Endothelial cell of umbilical vein (primary cell): ENCODE measurements around the gene DDRGK1. TPM values are rescaled to one million over a fixed set of nuclear protein-coding genes. Genes with fewer than 3 reads are reported as not detected.

Source experiments
- BruUV-seq: library from RNA; stranded (reverse); fragments of 400-500 nt; replicated peaks from 2 replicates; lab custom pipeline; 2021; lab: Mats Ljungman, UMichigan
- CTCF ChIA-PET: fragments of 300-600, 350-600 bp; sonication (Branson Sonifier 250); formaldehyde crosslinking; loops from one replicate; lab custom pipeline; 2021; ENCODE audit warnings: antibody characterized with exemption, inconsistent platforms; lab: Charles Lee
- POLR2A ChIA-PET: fragments of 300-600, 350-600 bp; sonication (Branson Sonifier 250); formaldehyde crosslinking; loops from one replicate; lab custom pipeline; 2021; ENCODE audit warnings: antibody characterized with exemption, inconsistent platforms; lab: Charles Lee
- DNase-seq: peaks from one replicate; pipeline ENCODE4 v3.0.0-alpha.2; 2011; ENCODE audit warnings: low read depth, low spot score
- FAIRE-seq: peaks from 2 replicates; lab custom pipeline; 2011; peaks lifted over from hg19 to GRCh38; lab: Jason Lieb, UNC
- H2AFZ ChIP-seq: 2 replicates; pipeline ENCODE4 v1.6.0; 2012; ENCODE audit warnings: low read depth, low read length, control low read depth, inconsistent platforms
- H3K27ac ChIP-seq: 2 replicates; pipeline ENCODE4 v1.5.1; 2011; ENCODE audit warnings: low read depth, mild to moderate bottlenecking, control low read depth, low read length, moderate library complexity; ENCODE audit not compliant: insufficient read depth
- H3K27me3 ChIP-seq, 2 experiments: 2 replicates each; pipeline versions ENCODE4 v1.6.0 to v1.6.1; 2011; ENCODE audit warnings: low read length in 2 of 2, mixed read lengths in 1 of 2; ENCODE audit not compliant: control insufficient read depth in 2 of 2, insufficient read depth in 2 of 2
- H3K36me3 ChIP-seq, 2 experiments: 2 replicates in 1 of 2; 3 replicates in 1 of 2; pipeline ENCODE4 v1.5.1; 2011; ENCODE audit warnings: low read length in 2 of 2, mild to moderate bottlenecking in 1 of 2, moderate library complexity in 1 of 2; ENCODE audit not compliant: control insufficient read depth in 2 of 2, insufficient read depth in 2 of 2; ENCODE audit errors: extremely low read depth in 1 of 2
- H3K4me1 ChIP-seq: 3 replicates; pipeline ENCODE4 v1.5.1; 2011; ENCODE audit warnings: mild to moderate bottlenecking, low read length; ENCODE audit not compliant: control insufficient read depth, insufficient read depth; ENCODE audit errors: extremely low read depth
- H3K4me2 ChIP-seq: 2 replicates; pipeline ENCODE4 v1.6.1; 2011; ENCODE audit warnings: low read length, control low read depth, mixed read lengths; ENCODE audit not compliant: insufficient read depth
- H3K4me3 ChIP-seq, 3 experiments: fragments of 200-600 bp in 1 of 3; sonication (generic), shearing (Covaris generic) in 1 of 3; replicated peaks in 1 of 3; 2 replicates each; pipeline ENCODE4 v1.5.1; 2011 to 2016; ENCODE audit warnings: control low read depth in 3 of 3, low read length in 3 of 3, mild to moderate bottlenecking in 2 of 3, inconsistent platforms in 1 of 3, low read depth in 1 of 3, moderate library complexity in 1 of 3; ENCODE audit not compliant: insufficient read depth in 1 of 3
- H3K79me2 ChIP-seq: 2 replicates; pipeline ENCODE4 v1.6.0; 2012; ENCODE audit warnings: low read length, inconsistent platforms; ENCODE audit not compliant: control insufficient read depth, insufficient read depth
- H3K9ac ChIP-seq: replicated peaks from 2 replicates; pipeline ENCODE3; 2011; ENCODE audit warnings: low read length, control low read depth; ENCODE audit not compliant: insufficient read depth; ENCODE audit errors: extremely low read depth
- H3K9me1 ChIP-seq: replicated peaks from 3 replicates; pipeline ENCODE4 v1.6.0; 2011; ENCODE audit warnings: mild to moderate bottlenecking, low read length; ENCODE audit not compliant: control insufficient read depth, insufficient read depth; ENCODE audit errors: extremely low read depth
- H3K9me3 ChIP-seq: replicated peaks from 2 replicates; pipeline ENCODE4 v1.5.1; 2012; ENCODE audit warnings: low read length, inconsistent platforms; ENCODE audit not compliant: control insufficient read depth, insufficient read depth
- H4K20me1 ChIP-seq: replicated peaks from 2 replicates; pipeline ENCODE3; 2011; ENCODE audit warnings: mild to moderate bottlenecking, low read length; ENCODE audit not compliant: control insufficient read depth, insufficient read depth; ENCODE audit errors: extremely low read depth
- CTCF ChIP-seq, 2 donors: IDR thresholded peaks; 1 replicate in 1 of 2; 2 replicates in 1 of 2; pipeline ENCODE4 v1.5.1; 2011; ENCODE audit warnings: low read length in 2 of 2, mild to moderate bottlenecking in 2 of 2, moderate library complexity in 2 of 2, control low read depth in 1 of 2, inconsistent platforms in 1 of 2, low read depth in 1 of 2; ENCODE audit not compliant: insufficient read depth in 1 of 2; ENCODE audit errors: extremely low read depth in 1 of 2
- EZH2 ChIP-seq: IDR thresholded peaks from 2 replicates; pipeline ENCODE4 v1.6.1; 2012; ENCODE audit warnings: borderline replicate concordance, low read depth, mild to moderate bottlenecking, moderate library complexity, low read length, inconsistent platforms; ENCODE audit not compliant: severe bottlenecking
- FOS ChIP-seq: IDR thresholded peaks from 2 replicates; pipeline ENCODE4 v1.6.1; 2011; ENCODE audit warnings: mild to moderate bottlenecking, low read length, moderate library complexity, borderline replicate concordance; ENCODE audit not compliant: insufficient read depth
- GATA2 ChIP-seq: IDR thresholded peaks from 2 replicates; pipeline ENCODE4 v1.7.0; 2011; ENCODE audit warnings: low read depth, mild to moderate bottlenecking, moderate library complexity, mixed read lengths, low read length; ENCODE audit not compliant: insufficient read length, insufficient read depth
- JUN ChIP-seq: IDR thresholded peaks from 2 replicates; pipeline ENCODE4 v1.6.1; 2011; ENCODE audit warnings: borderline replicate concordance, low read depth; ENCODE audit not compliant: insufficient read length, insufficient read depth
- MYC ChIP-seq: IDR thresholded peaks from one replicate; pipeline ENCODE4 v1.6.1; 2011; ENCODE audit warnings: mild to moderate bottlenecking, low read depth, low read length
- POLR2A ChIP-seq: IDR thresholded peaks from 2 replicates; pipeline ENCODE4 v1.6.1; 2012; ENCODE audit warnings: low read depth, mild to moderate bottlenecking, control low read depth, low read length
- POLR2AphosphoS5 ChIP-seq: IDR thresholded peaks from 2 replicates; pipeline ENCODE4 v1.6.1; 2012; ENCODE audit warnings: low read depth, mild to moderate bottlenecking, control low read depth, low read length, moderate library complexity; ENCODE audit not compliant: insufficient read depth
- dilution Hi-C: fragments of 300-500 bp; cut with MboI; formaldehyde crosslinking; loops from one replicate; pipeline ENCODE4 v1.15.0; 2019; ENCODE audit warnings: low sequenced_read_pairs; ENCODE audit not compliant: extremely low pct_ligation_motif_present
- intact Hi-C: fragments of 100-400 bp; cut with micrococcal nuclease; formaldehyde crosslinking; loops from one replicate; pipeline ENCODE4 v1.10.0; 2022
- polyA plus RNA-seq, 4 experiments: library from polyadenylated mRNA; depleted of rRNA in 3 of 4; stranded (reverse) in 3 of 4; unstranded in 1 of 4; fragments of >200 nt; gene quantifications; 2 replicates each; pipeline versions ENCODE4 v1.2.1 to v1.2.3, GENCODE V29; 2011 to 2012; ENCODE audit warnings: missing spikeins in 1 of 4
- total RNA-seq: library from RNA; stranded (reverse); gene quantifications from 2 replicates; pipeline ENCODE4 v1.2.3, GENCODE V29; 2021
- TF ChIP-seq, protein P1 (sequence below): IDR thresholded peaks from 2 replicates; pipeline ENCODE4 v1.6.1; 2011; ENCODE audit not compliant: insufficient read depth, insufficient read length

The DDRGK1 gene
- total and polyA plus RNA-seq, 2 donors (not counting 3 experiments of a cell fraction or from before 2014, with no cell fraction given) = 48.5 to 54.0 TPM

- ChIA-PET POLR2A (no interaction called here), CTCF (no interaction called here)
- FAIRE-seq = no peak
- no peak overlapping the region for H3K4me2 ChIP-seq
- TF ChIP-seq POLR2A (no peak), MYC (no peak), EZH2 (no peak), GATA2 (no peak), POLR2AphosphoS5 (no peak), JUN (no peak), CTCF (IDR thresholded peaks at IDR 0.05; ENCODE audit: extremely low read depth in 1 of 2, insufficient read depth in 1 of 2, low read depth in 1 of 2, low read length in 2 of 2) (no peak), FOS (no peak)
- TF ChIP-seq, protein P1, sequence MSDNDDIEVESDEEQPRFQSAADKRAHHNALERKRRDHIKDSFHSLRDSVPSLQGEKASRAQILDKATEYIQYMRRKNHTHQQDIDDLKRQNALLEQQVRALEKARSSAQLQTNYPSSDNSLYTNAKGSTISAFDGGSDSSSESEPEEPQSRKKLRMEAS = no peak
- no peaks in the 10 kb centered on the region for H3K36me3 ChIP-seq
- no peaks in the 10 kb centered on the region for H3K27me3 ChIP-seq
- no peaks in the 10 kb centered on the region for H3K4me1 ChIP-seq
- dilution Hi-C loops = no loop called here
- no peak overlapping the region for H2AFZ ChIP-seq
- H3K4me3 ChIP-seq = no peak overlapping the region
- intact Hi-C loops = no loop called here
- H4K20me1 ChIP-seq = no peaks in the 10 kb centered on the region
- DNase-seq = no peak
- H3K9ac ChIP-seq = no peak overlapping the region
- no peak overlapping the region for H3K27ac ChIP-seq
- no peaks in the 10 kb centered on the region for H3K9me1 ChIP-seq
- no peaks in the 10 kb centered on the region for H3K9me3 ChIP-seq
- no peaks in the 10 kb centered on the region for H3K79me2 ChIP-seq
- BruUV-seq = no TSS peak
These were observed 24.7 kb upstream of the DDRGK1 start for GRCh38 chr20:3229158-3229557.
